ENCODE results near the gene RNF113B.

The RNF113B gene

DNA sequence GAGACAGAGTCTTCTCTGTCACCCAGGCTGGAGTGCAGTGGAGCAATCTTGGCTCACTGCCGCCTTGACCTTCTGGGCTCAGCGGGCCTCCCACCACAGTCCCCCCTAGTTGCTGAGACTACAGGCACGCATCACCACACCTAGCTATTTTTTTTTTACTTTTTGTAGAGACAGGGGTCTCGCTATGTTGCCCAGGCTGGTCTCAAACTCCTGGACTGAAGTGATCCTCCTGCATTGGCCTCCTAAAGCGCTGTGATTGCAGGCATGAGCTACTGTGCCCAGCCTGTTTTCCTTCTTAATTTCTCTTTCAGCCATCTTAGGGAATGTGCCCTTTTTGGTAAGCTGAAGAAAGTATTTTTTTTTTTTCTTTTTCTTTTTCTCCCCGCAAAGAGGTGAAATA is 42.6 kb upstream of the RNF113B start:
- H3K4me3 ChIP-seq (ENCODE audit: severe bottlenecking) = no peak overlapping the region
- no peak overlapping the region for H3K27ac ChIP-seq (ENCODE audit: poor library complexity, severe bottlenecking)
- DNase-seq (ENCODE audit: low spot score) (no peak), ATAC-seq (ENCODE audit: low read depth) (no peak)
- no peaks in the 10 kb centered on the region for H3K27me3 ChIP-seq (ENCODE audit: insufficient read depth, poor library complexity, severe bottlenecking)
- H3K9me3 ChIP-seq (ENCODE audit: severe bottlenecking) = no peaks in the 10 kb centered on the region
- peaks cover 9% of the 10 kb centered on the region for H3K36me3 ChIP-seq (ENCODE audit: low read depth)
- peaks cover 23% of the 10 kb centered on the region for H3K4me1 ChIP-seq (ENCODE audit: insufficient read depth, poor library complexity, severe bottlenecking)
- TF ChIP-seq, protein P1, sequence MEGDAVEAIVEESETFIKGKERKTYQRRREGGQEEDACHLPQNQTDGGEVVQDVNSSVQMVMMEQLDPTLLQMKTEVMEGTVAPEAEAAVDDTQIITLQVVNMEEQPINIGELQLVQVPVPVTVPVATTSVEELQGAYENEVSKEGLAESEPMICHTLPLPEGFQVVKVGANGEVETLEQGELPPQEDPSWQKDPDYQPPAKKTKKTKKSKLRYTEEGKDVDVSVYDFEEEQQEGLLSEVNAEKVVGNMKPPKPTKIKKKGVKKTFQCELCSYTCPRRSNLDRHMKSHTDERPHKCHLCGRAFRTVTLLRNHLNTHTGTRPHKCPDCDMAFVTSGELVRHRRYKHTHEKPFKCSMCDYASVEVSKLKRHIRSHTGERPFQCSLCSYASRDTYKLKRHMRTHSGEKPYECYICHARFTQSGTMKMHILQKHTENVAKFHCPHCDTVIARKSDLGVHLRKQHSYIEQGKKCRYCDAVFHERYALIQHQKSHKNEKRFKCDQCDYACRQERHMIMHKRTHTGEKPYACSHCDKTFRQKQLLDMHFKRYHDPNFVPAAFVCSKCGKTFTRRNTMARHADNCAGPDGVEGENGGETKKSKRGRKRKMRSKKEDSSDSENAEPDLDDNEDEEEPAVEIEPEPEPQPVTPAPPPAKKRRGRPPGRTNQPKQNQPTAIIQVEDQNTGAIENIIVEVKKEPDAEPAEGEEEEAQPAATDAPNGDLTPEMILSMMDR (IDR thresholded peaks at IDR 0.05; ENCODE audit: poor library complexity, severe bottlenecking) = no peak

DNA sequence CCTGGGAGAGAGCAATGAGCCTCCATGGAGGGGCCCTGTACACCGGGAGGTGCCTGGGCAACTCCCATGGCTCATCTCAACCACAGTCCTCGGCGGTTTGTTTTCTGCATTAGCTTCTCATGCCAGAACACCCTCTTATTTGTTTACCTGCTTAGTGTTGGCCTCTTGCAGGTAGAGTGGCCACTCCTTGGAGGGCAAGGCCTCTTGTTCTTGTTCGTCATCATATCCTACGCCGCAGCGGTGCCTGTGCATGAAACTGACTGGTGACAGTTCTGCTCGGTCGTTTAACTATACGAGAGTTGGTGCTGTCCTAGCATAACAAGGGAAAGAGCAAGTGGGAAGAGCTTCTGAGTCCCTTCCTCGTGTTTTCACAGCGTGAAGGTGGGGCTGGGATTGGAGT is 40.5 kb upstream of the RNF113B start:
- no peak overlapping the region for H3K4me3 ChIP-seq (ENCODE audit: severe bottlenecking)
- no peaks in the 10 kb centered on the region for H3K9me3 ChIP-seq (ENCODE audit: severe bottlenecking)
- no peaks in the 10 kb centered on the region for H3K27me3 ChIP-seq (ENCODE audit: insufficient read depth, poor library complexity, severe bottlenecking)
- peaks cover 9% of the 10 kb centered on the region for H3K36me3 ChIP-seq (ENCODE audit: low read depth)
- ATAC-seq (ENCODE audit: low read depth) (no peak), DNase-seq (ENCODE audit: low spot score) (no peak)
- no peak overlapping the region for H3K27ac ChIP-seq (ENCODE audit: poor library complexity, severe bottlenecking)
- TF ChIP-seq, protein P1 (IDR thresholded peaks at IDR 0.05; ENCODE audit: poor library complexity, severe bottlenecking) = no peak
- H3K4me1 ChIP-seq (ENCODE audit: insufficient read depth, poor library complexity, severe bottlenecking) = peaks cover 37% of the 10 kb centered on the region

DNA sequence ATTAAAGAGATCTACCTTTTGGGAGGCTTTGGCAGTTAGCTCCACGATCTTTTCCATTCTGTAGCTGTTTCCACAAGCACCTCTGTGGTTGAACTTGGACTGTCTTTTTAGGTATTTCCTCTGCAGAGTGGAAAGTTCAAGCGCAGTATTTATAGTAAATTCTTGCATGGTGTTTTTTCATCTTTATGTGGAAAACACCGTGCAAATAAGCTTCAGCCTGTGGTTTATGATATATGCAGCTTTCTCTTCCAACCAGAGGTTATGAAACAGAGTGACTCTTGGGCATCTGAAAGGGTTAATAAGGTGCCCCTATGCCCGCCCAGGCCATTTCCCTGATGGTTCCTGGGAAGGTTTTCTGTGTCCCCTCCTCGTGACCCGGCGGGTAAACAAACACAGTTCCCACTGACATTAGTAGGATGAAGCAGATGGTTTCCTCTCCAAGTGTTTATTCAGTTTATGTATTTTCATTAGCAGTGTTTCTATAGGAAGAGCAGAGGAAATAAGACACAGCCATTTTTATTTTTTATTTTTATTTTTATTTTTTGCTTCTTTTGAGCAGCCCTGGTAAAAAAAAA is 39.7 kb upstream of the RNF113B start:
- TF ChIP-seq, protein P1 (IDR thresholded peaks at IDR 0.05; ENCODE audit: poor library complexity, severe bottlenecking) = no peak
- Histone ChIP-seq H3K36me3 (ENCODE audit: low read depth) (peaks cover 9% of the 10 kb centered on the region), H3K27ac (ENCODE audit: poor library complexity, severe bottlenecking) (peak overlapping the region; percentile 72), H3K9me3 (ENCODE audit: severe bottlenecking) (no peaks in the 10 kb centered on the region), H3K27me3 (ENCODE audit: insufficient read depth, poor library complexity, severe bottlenecking) (no peaks in the 10 kb centered on the region), H3K4me1 (ENCODE audit: insufficient read depth, poor library complexity, severe bottlenecking) (peaks cover 36% of the 10 kb centered on the region), H3K4me3 (ENCODE audit: severe bottlenecking) (no peak overlapping the region)
- ATAC-seq (ENCODE audit: low read depth) (no peak), DNase-seq (ENCODE audit: low spot score) (no peak)

DNA sequence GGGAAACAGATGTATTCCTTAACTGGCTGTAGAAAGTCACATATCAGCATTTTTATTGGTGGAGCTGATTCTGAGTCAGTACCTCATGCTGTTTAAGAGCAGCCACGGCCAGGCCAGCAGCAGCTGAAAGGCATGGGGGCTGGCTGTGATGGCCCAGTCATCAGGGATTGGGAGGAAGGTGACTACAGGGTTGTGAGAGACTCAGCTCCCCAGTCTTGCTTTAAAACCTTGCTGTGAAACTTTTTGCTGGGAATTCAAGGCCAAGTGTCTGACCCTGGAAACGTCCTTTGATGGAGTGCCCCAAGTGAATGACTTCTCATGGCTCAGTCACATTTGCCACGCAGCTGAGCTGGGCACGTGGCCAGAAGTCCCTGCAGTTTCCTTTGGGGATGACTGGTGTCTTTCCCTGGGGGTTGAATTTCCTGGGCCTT is 39.1 kb upstream of the RNF113B start:
- no peak for DNase-seq (ENCODE audit: low spot score)
- Histone ChIP-seq H3K4me3 (ENCODE audit: severe bottlenecking) (no peak overlapping the region), H3K27me3 (ENCODE audit: insufficient read depth, poor library complexity, severe bottlenecking) (no peaks in the 10 kb centered on the region), H3K9me3 (ENCODE audit: severe bottlenecking) (no peaks in the 10 kb centered on the region), H3K36me3 (ENCODE audit: low read depth) (peaks cover 9% of the 10 kb centered on the region), H3K27ac (ENCODE audit: poor library complexity, severe bottlenecking) (peak overlapping the region; percentile 72), H3K4me1 (ENCODE audit: insufficient read depth, poor library complexity, severe bottlenecking) (peaks cover 32% of the 10 kb centered on the region)
- TF ChIP-seq, protein P1 (IDR thresholded peaks at IDR 0.05; ENCODE audit: poor library complexity, severe bottlenecking) = no peak
- no peak for ATAC-seq (ENCODE audit: low read depth)

DNA sequence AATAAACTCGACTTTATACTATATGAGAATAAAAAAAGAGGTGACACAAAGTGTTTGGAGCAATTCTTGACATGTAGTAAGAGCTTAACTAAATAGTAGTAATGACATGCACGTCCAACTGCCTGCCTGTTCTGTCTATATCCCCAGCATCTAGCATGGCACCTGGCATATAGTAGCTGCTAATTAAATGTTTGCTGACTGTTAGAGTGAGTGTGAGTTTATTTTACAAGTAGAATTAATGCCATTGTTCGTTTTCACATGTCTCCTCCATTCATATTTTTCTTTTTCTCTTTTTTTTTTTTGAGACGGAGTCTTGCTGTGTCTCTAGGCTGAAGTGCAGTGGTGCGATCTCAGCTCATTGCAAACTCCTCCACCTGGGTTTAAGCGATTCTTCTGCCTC is 38.4 kb upstream of the RNF113B start:
- peaks cover 36% of the 10 kb centered on the region for H3K4me1 ChIP-seq (ENCODE audit: insufficient read depth, poor library complexity, severe bottlenecking)

More for the DNA sequence above, 38.4 kb upstream of the RNF113B start:
- H3K9me3 ChIP-seq (ENCODE audit: severe bottlenecking) = no peaks in the 10 kb centered on the region
- no peak overlapping the region for H3K4me3 ChIP-seq (ENCODE audit: severe bottlenecking)
- H3K27me3 ChIP-seq (ENCODE audit: insufficient read depth, poor library complexity, severe bottlenecking) = no peaks in the 10 kb centered on the region
- H3K27ac ChIP-seq (ENCODE audit: poor library complexity, severe bottlenecking) = peak overlapping the region; percentile 72
- no peak for ATAC-seq (ENCODE audit: low read depth)
- TF ChIP-seq, protein P1 (IDR thresholded peaks at IDR 0.05; ENCODE audit: poor library complexity, severe bottlenecking) = no peak
- peaks cover 9% of the 10 kb centered on the region for H3K36me3 ChIP-seq (ENCODE audit: low read depth)
- DNase-seq (ENCODE audit: low spot score) = no peak
